Suprapubic skin (tissue), 4 donors: Measurements from ENCODE around the gene PLCD1.

Source experiments
- POLR2A ChIP-seq, 2 donors: fragments of 450-650 bp; IDR thresholded peaks; one replicate each; pipeline ENCODE4 v1.6.1; 2017; ENCODE audit warnings: antibody characterized with exemption in 2 of 2, mild to moderate bottlenecking in 2 of 2, moderate library complexity in 2 of 2
- POLR2AphosphoS5 ChIP-seq, 3 donors: sonication (generic); formaldehyde crosslinking; IDR thresholded peaks; one replicate each; pipeline ENCODE4 v1.6.1; 2017; ENCODE audit warnings: antibody characterized with exemption in 3 of 3
- TF ChIP-seq, protein P1 (sequence below), 2 donors: fragments of 200-600 bp in 1 of 2; fragments of 450-650 bp in 1 of 2; sonication (generic) in 1 of 2; IDR thresholded peaks; one replicate each; pipeline ENCODE4 v1.5.1; 2016 to 2019; ENCODE audit warnings: antibody characterized with exemption in 2 of 2, mild to moderate bottlenecking in 1 of 2, moderate library complexity in 1 of 2

DNA sequence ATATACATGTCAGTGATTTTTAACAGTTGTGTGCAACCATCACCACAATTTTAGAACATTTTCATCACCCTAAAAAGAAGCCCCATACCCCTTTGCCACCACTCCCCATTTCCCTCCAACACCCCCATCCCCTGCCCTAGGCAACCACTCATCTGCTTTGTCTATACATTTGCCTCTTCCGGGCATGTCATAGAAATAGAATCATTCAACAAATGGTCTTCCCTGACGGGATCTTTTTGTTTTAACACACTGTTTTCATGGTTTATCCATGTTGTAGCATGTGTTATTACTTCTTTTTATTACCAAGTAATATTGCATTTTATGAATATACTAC, 34.8 kb downstream of the PLCD1 start:
- TF ChIP-seq, protein P1, sequence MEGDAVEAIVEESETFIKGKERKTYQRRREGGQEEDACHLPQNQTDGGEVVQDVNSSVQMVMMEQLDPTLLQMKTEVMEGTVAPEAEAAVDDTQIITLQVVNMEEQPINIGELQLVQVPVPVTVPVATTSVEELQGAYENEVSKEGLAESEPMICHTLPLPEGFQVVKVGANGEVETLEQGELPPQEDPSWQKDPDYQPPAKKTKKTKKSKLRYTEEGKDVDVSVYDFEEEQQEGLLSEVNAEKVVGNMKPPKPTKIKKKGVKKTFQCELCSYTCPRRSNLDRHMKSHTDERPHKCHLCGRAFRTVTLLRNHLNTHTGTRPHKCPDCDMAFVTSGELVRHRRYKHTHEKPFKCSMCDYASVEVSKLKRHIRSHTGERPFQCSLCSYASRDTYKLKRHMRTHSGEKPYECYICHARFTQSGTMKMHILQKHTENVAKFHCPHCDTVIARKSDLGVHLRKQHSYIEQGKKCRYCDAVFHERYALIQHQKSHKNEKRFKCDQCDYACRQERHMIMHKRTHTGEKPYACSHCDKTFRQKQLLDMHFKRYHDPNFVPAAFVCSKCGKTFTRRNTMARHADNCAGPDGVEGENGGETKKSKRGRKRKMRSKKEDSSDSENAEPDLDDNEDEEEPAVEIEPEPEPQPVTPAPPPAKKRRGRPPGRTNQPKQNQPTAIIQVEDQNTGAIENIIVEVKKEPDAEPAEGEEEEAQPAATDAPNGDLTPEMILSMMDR (IDR thresholded peaks at IDR 0.05) = no peak
- TF ChIP-seq POLR2A (IDR thresholded peaks at IDR 0.05) = no peak
- TF ChIP-seq POLR2AphosphoS5 (IDR thresholded peaks at IDR 0.05) = no peak
